Vagina (tissue), 2 donors: Measurements from ENCODE around the gene GAREM1.

Source experiments
- CTCF ChIP-seq, 3 experiments: fragments of 450-650 bp in 2 of 3; fragments of 200-600 bp in 1 of 3; sonication (generic) in 1 of 3; IDR thresholded peaks; one replicate each; pipeline ENCODE4 v1.5.1; 2017 to 2019; ENCODE audit warnings: antibody characterized with exemption in 3 of 3, mild to moderate bottlenecking in 2 of 3, moderate library complexity in 2 of 3
- POLR2AphosphoS5 ChIP-seq, 2 donors: sonication (generic); formaldehyde crosslinking; IDR thresholded peaks; one replicate each; pipeline ENCODE4 v1.9.0; 2017; ENCODE audit warnings: antibody characterized with exemption in 2 of 2, mild to moderate bottlenecking in 2 of 2, low read depth in 1 of 2; ENCODE audit not compliant: insufficient read depth in 1 of 2

- TF ChIP-seq CTCF (IDR thresholded peaks at IDR 0.05) (no peak), POLR2AphosphoS5 (IDR thresholded peaks at IDR 0.05; ENCODE audit: insufficient read depth in 1 of 2, low read depth in 1 of 2) (no peak)
Observed at GRCh38 chr18:32280911-32281310, 189.8 kb downstream of the GAREM1 start.
